NCI-H2227 (cell line): ENCODE results near the gene TGFBR2.

Experiments
- DNase-seq: peaks from one replicate; lab custom pipeline; 2025; ENCODE audit not compliant: unreplicated experiment; lab: John Stamatoyannopoulos, UW

The TGFBR2 gene

DNA sequence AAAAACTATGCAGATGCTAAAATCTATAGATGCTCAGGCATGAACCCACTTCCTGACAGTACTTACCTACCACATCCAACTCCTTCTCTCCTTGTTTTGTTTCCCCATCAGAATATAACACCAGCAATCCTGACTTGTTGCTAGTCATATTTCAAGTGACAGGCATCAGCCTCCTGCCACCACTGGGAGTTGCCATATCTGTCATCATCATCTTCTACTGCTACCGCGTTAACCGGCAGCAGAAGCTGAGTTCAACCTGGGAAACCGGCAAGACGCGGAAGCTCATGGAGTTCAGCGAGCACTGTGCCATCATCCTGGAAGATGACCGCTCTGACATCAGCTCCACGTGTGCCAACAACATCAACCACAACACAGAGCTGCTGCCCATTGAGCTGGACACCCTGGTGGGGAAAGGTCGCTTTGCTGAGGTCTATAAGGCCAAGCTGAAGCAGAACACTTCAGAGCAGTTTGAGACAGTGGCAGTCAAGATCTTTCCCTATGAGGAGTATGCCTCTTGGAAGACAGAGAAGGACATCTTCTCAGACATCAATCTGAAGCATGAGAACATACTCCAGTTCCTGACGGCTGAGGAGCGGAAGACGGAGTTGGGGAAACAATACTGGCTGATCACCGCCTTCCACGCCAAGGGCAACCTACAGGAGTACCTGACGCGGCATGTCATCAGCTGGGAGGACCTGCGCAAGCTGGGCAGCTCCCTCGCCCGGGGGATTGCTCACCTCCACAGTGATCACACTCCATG, 65.3 kb downstream of the TGFBR2 start:
- no peak for DNase-seq

DNA sequence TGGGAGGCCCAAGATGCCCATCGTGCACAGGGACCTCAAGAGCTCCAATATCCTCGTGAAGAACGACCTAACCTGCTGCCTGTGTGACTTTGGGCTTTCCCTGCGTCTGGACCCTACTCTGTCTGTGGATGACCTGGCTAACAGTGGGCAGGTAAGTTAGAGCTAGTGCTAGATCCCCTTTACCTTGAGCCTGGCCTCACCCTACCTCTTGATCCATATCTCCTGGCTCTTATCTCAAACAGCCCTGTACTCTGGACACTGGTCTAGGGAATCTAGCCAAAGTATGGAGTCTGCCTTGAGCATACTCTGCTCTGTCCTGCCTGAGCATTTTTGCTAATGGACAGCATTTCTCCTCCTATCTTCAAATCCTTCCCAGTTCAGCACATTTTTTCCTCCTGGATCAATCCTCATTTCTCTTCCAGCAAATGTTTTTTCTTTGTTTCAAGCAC, 65.9 kb downstream of the TGFBR2 start:
- DNase-seq = no peak

DNA sequence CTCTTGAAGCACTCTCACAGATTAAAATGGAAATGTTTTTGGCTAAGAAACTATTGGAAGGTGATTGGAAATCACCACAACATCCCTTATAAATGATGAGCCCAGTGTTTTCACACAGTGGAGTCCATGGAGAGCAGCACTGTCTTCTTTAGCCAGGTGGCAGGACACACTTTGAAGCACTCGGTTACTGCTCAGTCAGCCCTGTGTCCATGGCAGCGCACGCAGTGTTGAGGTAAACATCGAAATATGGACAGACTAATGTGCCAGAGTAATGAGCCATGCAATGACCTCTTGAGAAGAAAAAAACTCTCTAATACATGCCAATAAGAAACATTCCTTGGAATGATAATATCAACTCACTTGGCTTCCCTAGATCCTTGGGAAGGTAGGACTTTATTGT, 66.6 kb downstream of the TGFBR2 start:
- no peak for DNase-seq

DNA sequence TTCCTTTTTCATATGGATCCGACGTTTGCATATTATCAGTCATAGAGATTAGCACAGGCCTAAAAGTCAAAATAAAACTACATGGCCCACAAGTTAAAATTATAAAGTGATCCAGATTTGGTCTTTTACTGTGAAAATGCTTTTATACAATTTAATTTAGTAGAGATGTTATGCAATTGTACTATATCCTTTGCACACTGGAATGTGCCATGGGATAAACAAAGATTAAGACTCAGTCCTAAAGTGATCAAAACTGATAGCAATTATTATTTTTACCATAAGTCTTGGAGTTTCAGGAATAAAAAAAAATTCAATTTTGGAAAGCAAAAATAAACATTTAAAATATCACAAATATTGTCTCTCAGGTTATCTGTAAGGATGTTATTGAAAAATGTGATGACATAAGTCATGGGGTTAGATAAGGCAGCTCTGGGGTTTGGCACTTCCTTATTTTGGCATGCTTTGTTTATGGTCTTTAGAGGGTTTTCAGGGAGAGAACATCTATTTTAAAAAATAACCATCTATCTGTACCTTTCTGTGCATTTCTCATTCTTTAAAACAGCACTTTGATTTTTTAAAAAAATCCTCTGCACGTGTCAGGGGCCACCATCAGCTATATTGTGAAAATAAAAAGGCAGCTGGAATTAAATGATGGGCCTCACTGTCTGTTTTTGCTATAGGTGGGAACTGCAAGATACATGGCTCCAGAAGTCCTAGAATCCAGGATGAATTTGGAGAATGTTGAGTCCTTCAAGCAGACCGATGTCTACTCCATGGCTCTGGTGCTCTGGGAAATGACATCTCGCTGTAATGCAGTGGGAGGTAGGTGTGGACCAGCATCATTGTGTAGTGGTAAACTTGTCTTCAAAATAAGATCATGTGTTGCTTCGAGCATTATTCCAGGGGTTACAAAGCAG, 67.3 kb downstream of the TGFBR2 start:
- DNase-seq = no peak

DNA sequence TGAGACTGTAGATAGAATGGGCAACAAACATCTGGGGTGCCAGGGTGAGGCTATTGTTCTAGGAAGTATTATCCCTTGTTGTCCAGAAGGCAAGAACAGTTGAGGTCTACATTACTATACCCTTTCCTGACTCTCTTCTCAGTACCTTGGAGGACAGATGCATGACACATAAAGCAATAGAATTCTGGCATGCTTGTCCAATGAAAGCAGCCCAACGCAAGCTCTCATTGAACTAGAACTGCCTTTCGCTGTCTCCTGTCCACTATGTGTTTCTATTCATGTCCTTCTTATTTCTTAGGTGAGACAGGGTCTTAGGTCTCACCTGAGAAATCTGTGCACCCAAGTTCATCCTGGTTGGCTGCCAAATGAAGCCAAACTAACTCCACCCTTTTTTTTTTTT, 68.6 kb downstream of the TGFBR2 start:
- no peak for DNase-seq

DNA sequence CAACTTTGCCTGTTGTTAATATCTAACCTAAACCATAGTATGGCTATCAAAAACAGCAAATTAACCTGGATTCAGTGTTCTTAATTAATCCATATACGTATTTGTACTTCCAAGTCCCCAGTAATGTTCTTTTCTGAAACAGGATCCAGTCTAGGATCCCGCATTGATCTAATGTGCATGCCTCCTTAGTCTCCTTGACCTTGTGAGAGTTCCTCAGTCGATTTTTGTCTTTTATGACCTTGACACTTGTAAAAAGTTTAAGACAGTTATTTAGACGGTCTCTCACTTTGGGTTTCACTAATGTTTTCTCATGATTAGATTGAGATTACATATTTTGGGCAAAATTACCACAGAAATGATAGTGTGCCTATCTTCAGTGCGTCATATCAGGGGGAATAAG, 69.4 kb downstream of the TGFBR2 start:
- no peak for DNase-seq

DNA sequence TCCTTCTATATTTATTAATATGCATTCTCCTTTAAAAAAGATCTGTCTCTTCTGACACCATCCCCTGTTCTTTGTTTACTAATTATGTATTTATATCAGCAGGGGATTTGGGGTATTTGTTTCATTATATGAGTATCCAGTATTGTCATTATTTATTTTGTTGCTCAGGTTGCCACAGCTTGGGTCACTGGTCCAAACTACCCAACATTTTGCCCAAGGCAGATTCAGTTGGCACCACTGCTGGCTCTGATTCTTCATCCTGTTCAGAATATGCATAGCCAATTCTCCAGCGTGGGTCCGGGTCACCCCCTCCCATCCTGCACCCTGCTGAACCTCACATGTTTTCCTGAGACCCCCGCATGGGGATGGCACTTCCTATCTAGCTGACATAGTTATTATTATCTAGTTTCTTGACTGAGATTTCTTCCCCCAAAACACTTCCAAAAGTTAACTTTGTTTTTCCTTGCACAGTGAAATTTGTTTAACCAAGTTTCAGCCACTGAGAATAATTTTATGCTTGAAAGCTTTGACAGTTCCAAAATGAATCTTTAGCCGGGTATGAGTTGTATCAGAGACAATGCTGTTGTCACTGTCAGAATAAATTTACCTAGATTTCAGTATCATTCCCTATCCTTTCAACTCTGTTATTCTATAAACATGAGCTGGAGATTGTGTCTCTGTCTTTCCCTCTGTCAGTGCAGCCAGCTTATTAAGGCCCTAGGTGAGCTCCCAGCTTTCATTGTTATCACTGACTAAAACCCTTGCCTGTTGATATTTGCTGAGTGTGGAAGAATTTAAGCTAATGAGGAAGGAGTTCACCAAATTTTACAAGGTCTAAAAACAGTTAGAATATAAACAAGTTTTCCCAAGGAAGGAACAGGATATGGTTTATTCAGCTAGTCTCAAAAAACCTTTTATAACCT, 70.3 kb downstream of the TGFBR2 start:
- no peak for DNase-seq

DNA sequence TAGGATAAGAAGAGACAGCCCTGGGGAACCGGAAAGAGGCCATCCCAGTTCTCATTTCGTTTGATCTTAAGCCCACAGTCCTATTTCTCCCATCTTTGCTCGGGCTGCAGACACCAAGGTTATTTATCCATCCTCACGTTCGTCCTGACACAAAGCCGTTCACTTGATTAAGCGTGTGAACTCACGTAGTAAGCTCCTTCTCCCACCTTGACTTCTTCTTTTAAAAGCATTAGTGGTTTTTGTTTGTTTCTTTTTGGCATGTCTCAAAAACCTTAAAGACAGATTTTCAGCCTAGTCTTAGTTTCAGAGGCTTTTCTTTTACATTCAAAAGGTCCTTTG, 70.9 kb downstream of the TGFBR2 start:
- DNase-seq = no peak

DNA sequence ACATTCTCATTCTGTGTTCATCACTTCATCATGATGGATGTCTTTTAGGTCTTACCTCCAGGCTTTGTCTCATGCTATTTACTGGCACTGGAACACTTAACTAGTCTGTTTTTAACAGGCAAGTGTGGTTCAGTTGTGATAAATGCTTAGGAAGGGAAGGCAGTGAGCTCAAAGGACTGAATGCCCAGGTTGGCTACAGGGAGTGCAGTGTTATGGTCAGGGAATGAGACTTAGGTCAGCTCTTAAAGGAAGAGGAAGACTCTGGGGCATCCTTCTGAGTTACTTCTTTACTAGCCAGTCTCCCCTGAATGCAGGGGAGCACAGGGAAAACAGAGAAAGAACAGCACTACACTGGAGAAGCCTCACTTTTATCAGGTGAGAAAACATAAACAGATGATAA, 72.6 kb downstream of the TGFBR2 start:
- DNase-seq = no peak

DNA sequence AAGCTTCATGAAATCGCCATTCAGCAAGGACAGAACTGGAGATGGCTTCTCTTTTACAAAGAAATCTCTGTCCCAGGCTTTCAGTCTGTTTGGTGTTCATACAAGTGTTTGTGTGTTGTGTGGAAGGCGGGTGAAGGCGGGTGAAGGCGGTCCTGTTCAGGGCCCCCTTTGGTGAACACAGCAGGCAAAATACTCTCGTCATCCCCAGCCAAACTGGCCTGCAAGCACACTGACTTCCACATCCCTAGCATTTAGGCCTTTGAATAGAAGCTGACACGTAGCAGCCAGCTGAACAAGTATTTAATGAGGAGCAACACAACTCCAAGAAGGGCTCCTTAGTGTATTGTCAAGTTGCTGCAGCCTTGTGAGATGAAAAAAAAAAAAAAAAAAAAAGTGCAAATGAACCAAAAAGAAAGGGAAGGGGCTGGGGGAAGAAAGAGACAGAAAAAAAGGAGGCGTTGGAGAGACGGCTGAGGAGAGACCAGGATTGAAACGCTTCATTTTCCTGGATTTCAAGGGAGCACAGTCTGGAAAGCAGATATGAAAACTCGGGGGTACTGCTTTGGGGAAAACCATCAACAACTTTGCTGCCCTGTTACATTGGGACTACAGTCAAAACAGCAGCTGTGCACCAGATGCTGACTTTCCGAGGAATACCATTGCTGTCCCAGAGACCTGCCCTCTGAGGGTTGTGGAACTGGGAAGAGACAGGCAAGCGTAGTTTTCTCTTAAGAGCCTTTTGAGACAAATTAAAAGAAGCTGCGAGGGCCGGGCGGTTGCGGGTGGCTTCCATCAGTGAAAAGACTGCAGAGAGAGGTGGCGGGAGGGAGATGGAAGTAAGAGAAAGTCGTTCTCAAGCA, 74.6 kb downstream of the TGFBR2 start:
- DNase-seq = peak; percentile 19

DNA sequence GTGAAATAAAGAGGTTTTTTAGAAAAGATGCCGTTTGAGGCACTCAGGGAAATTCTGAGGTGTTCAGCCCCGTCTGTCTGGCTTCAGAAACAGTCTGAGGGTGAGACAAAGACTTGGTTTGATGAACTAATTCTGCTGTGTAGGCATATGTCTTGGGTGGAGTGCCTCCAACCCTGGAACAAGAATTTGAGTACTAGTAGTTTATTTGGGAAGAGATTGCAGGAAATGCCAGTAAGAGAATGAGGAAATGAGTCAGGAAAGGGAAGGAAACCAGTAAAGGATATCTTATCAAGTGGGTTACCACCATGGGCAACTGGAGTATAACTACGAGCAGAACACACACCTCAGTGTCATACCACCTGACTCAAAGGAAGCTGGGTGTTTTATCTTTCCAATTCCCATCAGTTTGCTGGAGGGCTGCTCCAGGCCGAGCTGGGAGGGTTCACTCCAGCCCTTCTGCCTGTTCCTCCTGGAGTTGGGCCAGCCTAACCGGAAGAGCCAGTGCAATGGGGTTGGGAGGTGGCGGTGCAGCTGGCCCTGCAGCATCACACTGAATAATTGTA, 75.3 kb downstream of the TGFBR2 start:
- no peak for DNase-seq

DNA sequence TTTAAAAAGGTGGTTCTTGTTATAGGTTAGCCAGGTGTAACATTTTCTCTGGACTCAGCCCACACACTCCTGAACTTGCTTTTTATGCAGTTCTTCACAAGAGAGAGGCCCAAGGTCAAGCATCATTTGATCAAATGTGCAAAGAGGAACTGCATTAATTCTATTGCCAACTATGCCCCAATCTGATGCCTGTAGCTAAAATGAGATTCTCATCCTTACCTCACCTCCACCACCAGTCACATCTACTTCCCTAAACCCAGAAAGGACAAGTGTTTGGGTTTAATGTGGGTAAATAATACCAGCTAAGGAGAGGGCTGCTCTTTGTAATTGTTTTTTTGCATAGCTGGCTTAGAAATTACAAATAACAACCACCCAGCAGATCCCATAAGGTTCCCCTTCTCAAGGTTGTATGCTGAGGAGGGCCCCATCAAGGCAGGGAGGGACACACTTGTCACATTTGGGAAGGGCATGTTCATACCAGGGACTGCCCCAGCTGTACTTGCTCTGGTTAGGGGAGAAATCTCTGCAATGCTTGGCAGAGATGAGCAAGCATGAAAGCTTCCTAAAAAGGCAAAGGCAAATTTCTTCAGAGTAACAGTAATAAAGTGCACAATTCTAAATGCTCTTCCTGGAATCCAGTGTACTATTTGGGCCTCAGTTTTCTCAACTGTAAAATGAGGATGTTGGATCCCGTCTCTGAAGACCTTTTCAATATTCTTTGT, 76.2 kb downstream of the TGFBR2 start:
- no peak for DNase-seq

DNA sequence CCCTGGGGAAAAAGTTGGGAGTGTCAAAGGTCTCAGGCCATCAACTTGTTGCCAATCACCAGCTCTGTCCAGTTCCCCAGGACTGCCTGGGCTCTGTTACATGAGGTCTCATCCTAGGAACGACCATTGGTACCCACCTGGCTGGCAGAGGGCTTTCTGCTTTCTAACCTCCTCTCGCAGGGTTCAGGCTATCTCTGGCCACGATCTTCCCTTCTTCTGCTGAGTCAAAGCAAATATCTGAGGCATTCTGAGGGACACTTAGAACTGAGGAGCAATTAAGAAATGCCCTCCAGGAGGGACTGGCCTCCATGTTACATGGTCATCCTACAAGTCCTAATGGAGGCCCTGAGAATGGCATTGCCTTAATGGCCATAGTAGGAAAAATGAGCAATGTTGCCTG, 77.4 kb downstream of the TGFBR2 start:
- no peak for DNase-seq

DNA sequence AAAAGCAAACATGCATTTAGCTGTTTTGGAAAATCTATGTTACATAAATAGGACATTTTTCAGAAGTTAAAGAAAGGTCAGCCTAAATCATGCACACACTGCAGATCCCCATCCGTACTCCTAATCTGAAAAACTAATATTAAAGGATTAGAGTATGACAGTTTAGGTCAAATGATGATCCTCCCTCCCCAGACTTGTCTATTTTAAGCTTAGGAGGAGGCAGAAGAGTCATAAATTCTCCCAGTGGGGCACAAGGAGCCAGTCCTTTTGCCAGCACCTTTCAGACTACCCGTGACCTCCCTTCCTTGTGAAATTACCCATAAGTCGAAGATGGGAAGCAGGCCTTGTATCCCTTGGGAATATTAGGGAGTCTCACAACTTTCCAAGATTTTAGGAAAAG, 78.0 kb downstream of the TGFBR2 start:
- DNase-seq = no peak

DNA sequence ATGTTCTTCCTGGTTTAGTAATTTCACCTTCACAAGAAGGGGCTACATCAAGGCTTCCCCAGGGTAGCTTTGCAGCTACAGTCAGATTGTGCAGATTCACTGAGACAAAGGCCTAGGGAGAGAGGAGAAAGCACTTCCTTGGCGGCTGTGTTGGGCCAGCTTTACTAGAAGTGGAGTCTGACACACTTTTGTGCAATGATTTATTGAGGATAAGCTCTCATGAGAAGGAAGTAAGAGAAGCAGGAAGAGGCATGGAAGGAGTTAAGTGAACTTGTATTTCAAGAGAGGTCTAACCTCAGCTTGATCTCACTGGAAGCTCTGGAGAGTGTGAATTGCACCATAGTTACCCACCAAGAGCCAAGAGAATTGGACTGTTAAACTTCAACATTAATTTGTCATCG, 78.9 kb downstream of the TGFBR2 start:
- DNase-seq = no peak

DNA sequence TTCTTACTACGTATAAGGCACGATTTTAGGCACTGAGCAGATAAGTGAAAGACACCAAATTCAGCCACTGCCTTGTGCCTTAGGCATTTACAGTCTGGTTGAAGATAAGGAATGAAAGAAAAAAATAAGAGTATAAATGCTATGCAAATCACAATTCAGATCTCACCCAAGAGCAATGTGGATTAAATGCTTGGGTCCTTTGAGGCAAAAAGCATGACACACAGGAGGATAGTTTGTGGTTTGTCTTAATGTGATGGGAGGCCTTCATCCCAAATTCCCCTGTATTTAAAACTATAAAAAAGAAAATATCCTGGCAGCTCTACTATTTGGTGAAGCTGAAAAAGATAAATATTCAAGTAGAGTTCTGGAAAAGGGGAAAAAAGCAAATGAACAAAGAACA, 79.8 kb downstream of the TGFBR2 start:
- DNase-seq = no peak

DNA sequence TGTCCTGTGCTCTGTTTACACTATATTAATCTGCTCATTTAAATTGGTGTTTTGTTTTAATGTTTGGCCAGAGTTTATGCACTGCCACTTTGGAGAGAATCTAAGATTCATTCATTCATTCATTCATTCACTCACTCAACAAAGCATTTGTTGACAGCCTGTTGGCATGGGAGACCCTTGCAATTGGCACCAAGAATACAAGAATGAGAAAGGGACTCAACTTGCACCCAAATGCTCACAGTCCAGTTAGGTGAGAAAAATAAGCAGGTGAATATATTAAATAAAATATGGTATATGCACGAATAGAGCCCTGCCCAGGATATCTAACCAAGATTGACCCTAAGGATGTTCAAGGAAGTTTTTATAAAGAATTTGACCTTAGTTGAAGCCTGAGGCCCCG, 80.4 kb downstream of the TGFBR2 start:
- DNase-seq = no peak

DNA sequence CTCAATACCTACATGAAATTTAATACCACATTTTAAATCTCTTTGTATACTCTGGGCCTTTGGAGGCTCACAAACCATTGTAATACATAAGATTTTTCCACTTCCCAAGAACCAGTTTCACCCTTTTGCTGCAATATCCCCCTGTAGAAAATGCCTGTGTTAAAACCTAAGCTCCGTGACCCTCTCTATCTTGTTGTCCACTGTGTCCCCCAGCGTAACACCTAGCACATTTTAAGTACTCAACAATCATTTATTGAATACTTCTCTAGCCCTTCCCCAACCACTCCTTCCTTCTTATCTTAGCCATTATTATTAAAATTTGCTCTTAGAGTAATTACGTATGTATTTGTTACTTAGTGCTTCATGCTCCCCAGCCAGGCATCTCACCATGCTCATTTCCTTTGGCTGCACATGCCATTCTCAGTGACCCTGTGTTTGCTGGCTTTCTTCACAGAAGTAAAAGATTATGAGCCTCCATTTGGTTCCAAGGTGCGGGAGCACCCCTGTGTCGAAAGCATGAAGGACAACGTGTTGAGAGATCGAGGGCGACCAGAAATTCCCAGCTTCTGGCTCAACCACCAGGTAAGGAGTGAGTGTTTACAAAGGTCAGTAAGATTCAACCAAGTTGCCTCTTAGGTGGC, 81.6 kb downstream of the TGFBR2 start:
- DNase-seq = no peak
